ENCODE results near the gene SGMS1.
"Not testable (repeated sequence)": the region's sequence is repeated elsewhere in the genome, so short reads cannot be mapped to it uniquely, and the experiment has no call there.

Gene SGMS1

GRCh38 chr10:50503661-50504320 is 120.0 kb downstream of the SGMS1 start:
- no peak for ATAC-seq
- no peak for TF ChIP-seq PATZ1 (CRISPR knock-in tag; IDR thresholded peaks at IDR 0.05; ENCODE audit: borderline replicate concordance)
- TF ChIP-seq ZNF8 (CRISPR knock-in tag; IDR thresholded peaks at IDR 0.05): no peak
- TF ChIP-seq ZNF70 (CRISPR knock-in tag; IDR thresholded peaks at IDR 0.05): no peak
- TF ChIP-seq ZFP30 (CRISPR knock-in tag; IDR thresholded peaks at IDR 0.05): no peak
- no peak for TF ChIP-seq ESRRG (CRISPR knock-in tag; IDR thresholded peaks at IDR 0.05)
- TF ChIP-seq POU6F1 (CRISPR knock-in tag; IDR thresholded peaks at IDR 0.05; ENCODE audit: borderline replicate concordance, low read depth): no peak
- no peak for TF ChIP-seq ZFP3 (CRISPR knock-in tag; IDR thresholded peaks at IDR 0.05)

GRCh38 chr10:50503156-50503555 is 120.6 kb downstream of the SGMS1 start:
- ATAC-seq: not testable (repeated sequence)

GRCh38 chr10:50501924-50502452 is 121.8 kb downstream of the SGMS1 start:
- ATAC-seq: peak; percentile 21; the same call in 2 of the 3 replicates

GRCh38 chr10:50501478-50501877 is 122.3 kb downstream of the SGMS1 start:
- TF ChIP-seq ISL1 (CRISPR knock-in tag; IDR thresholded peaks at IDR 0.05) (no peak), CSDC2 (CRISPR knock-in tag; IDR thresholded peaks at IDR 0.05) (no peak), GLIS3 (CRISPR knock-in tag; IDR thresholded peaks at IDR 0.05) (no peak), TSHZ2 (CRISPR knock-in tag; IDR thresholded peaks at IDR 0.05) (no peak), SNAI2 (CRISPR knock-in tag; IDR thresholded peaks at IDR 0.05) (no peak)
- peak; percentile 50; the same call in 2 of the 3 replicates for ATAC-seq

More at GRCh38 chr10:50501924-50502452, 121.8 kb downstream of the SGMS1 start:
- TF ChIP-seq TCF4 (CRISPR knock-in tag; IDR thresholded peaks at IDR 0.05; ENCODE audit: borderline replicate concordance): no peak
- no peak for TF ChIP-seq TOX (CRISPR knock-in tag; IDR thresholded peaks at IDR 0.05; ENCODE audit: borderline replicate concordance)
- TF ChIP-seq ESRRG (CRISPR knock-in tag; IDR thresholded peaks at IDR 0.05): no peak

GRCh38 chr10:50498465-50498864 is 125.3 kb downstream of the SGMS1 start:
- TF ChIP-seq ZNF565 (CRISPR knock-in tag; conservative IDR thresholded peaks at IDR 0.05; ENCODE audit: low read depth) (no peak), BACH2 (CRISPR knock-in tag; IDR thresholded peaks at IDR 0.05; ENCODE audit: borderline replicate concordance) (no peak), TOX (CRISPR knock-in tag; IDR thresholded peaks at IDR 0.05; ENCODE audit: borderline replicate concordance) (no peak), CSDC2 (CRISPR knock-in tag; IDR thresholded peaks at IDR 0.05) (no peak), ZNF70 (CRISPR knock-in tag; IDR thresholded peaks at IDR 0.05) (no peak)
- ATAC-seq: no peak

- TF ChIP-seq RARB (CRISPR knock-in tag; IDR thresholded peaks at IDR 0.05): no peak
- ATAC-seq: peak; percentile 91
Observed at GRCh38 chr10:50497758-50498157, 126.0 kb downstream of the SGMS1 start.

GRCh38 chr10:50496228-50496627 is 127.5 kb downstream of the SGMS1 start:
- no peak for TF ChIP-seq CREB5 (CRISPR knock-in tag; IDR thresholded peaks at IDR 0.05; ENCODE audit: low read depth)
- TF ChIP-seq CSRNP3 (CRISPR knock-in tag; IDR thresholded peaks at IDR 0.05): no peak
- no peak for TF ChIP-seq ARNTL (CRISPR knock-in tag; IDR thresholded peaks at IDR 0.05; ENCODE audit: borderline replicate concordance, low read depth)
- TF ChIP-seq ISL1 (CRISPR knock-in tag; IDR thresholded peaks at IDR 0.05): no peak
- no peak for TF ChIP-seq POU6F1 (CRISPR knock-in tag; IDR thresholded peaks at IDR 0.05; ENCODE audit: borderline replicate concordance, low read depth)
- TF ChIP-seq ESRRG (CRISPR knock-in tag; IDR thresholded peaks at IDR 0.05): no peak
- TF ChIP-seq ZNF8 (CRISPR knock-in tag; IDR thresholded peaks at IDR 0.05): no peak
- no peak for TF ChIP-seq TOX (CRISPR knock-in tag; IDR thresholded peaks at IDR 0.05; ENCODE audit: borderline replicate concordance)
- ATAC-seq: no peak

Measured in SK-N-SH treated with all-trans-retinoic acid at 6 μM for 48 hours (cell line).